ENCODE data around the gene ABCC1.
A peak's percentile ranks its signal among the peaks of the same experiment; 100 is the strongest.

ABCC1 gene

GRCh38 chr16:16032271-16032979 is 83.0 kb downstream of the ABCC1 start:
- peaks cover 77% of the 10 kb centered on the region for H3K36me3 ChIP-seq (ENCODE audit: insufficient read depth, low read length)
- H3K4me2 ChIP-seq (ENCODE audit: low read length), result peak overlapping the region; percentile 3; the same call in 1 of the 2 replicates
- no peak for TF ChIP-seq EZH2 (IDR thresholded peaks at IDR 0.05; ENCODE audit: borderline replicate concordance, low read length)
- no peak for TF ChIP-seq CTCF (IDR thresholded peaks at IDR 0.05; ENCODE audit: low read length)

GRCh38 chr16:16033208-16033717 is 83.8 kb downstream of the ABCC1 start:
- peak overlapping the region; percentile 75 for H3K27ac ChIP-seq (ENCODE audit: low read depth, low read length, poor library complexity, severe bottlenecking)
- no peaks in the 10 kb centered on the region for H3K9me3 ChIP-seq (ENCODE audit: low read length)
- no peak overlapping the region for H3K4me3 ChIP-seq (ENCODE audit: low read depth, low read length, poor library complexity, severe bottlenecking)
- H2AFZ ChIP-seq (ENCODE audit: low read length), result no peak overlapping the region
- no peaks in the 10 kb centered on the region for H4K20me1 ChIP-seq (ENCODE audit: insufficient read depth, low read length)
- H3K9me2 ChIP-seq (ENCODE audit: low read depth, low read length), result no peaks in the 10 kb centered on the region
- peak overlapping the region; percentile 30; the same call in 1 of the 2 replicates for H3K9ac ChIP-seq (ENCODE audit: low read length)
- H3K79me2 ChIP-seq (ENCODE audit: insufficient read depth, low read length), result no peaks in the 10 kb centered on the region
- no peaks in the 10 kb centered on the region for H3F3A ChIP-seq (ENCODE audit: insufficient read depth, low read length)
- H3K27me3 ChIP-seq (ENCODE audit: insufficient read depth, low read length), result no peaks in the 10 kb centered on the region
- no peak; the same call in 1 of the 2 replicates for TF ChIP-seq CTCF (IDR thresholded peaks at IDR 0.05; ENCODE audit: low read length)
- H3K4me2 ChIP-seq (ENCODE audit: low read length), result peak overlapping the region; percentile 3; the same call in 1 of the 2 replicates
- H3K36me3 ChIP-seq (ENCODE audit: insufficient read depth, low read length), result peaks cover 82% of the 10 kb centered on the region
- peaks cover 14% of the 10 kb centered on the region for H3K4me1 ChIP-seq (ENCODE audit: insufficient read depth, low read length, severe bottlenecking)

More at GRCh38 chr16:16032271-16032979, 83.0 kb downstream of the ABCC1 start:
- H3K9me3 ChIP-seq (ENCODE audit: low read length), result no peaks in the 10 kb centered on the region
- no peaks in the 10 kb centered on the region for H3K79me2 ChIP-seq (ENCODE audit: insufficient read depth, low read length)
- H3K9me2 ChIP-seq (ENCODE audit: low read depth, low read length), result no peaks in the 10 kb centered on the region
- peak overlapping the region; percentile 30; the same call in 1 of the 2 replicates for H3K9ac ChIP-seq (ENCODE audit: low read length)
- no peaks in the 10 kb centered on the region for H3F3A ChIP-seq (ENCODE audit: insufficient read depth, low read length)
- H3K27me3 ChIP-seq (ENCODE audit: insufficient read depth, low read length), result no peaks in the 10 kb centered on the region
- no peaks in the 10 kb centered on the region for H4K20me1 ChIP-seq (ENCODE audit: insufficient read depth, low read length)
- peak overlapping the region; percentile 75 for H3K27ac ChIP-seq (ENCODE audit: low read depth, low read length, poor library complexity, severe bottlenecking)
- H3K4me3 ChIP-seq (ENCODE audit: low read depth, low read length, poor library complexity, severe bottlenecking), result no peak overlapping the region
- H2AFZ ChIP-seq (ENCODE audit: low read length), result no peak overlapping the region
- peaks cover 13% of the 10 kb centered on the region for H3K4me1 ChIP-seq (ENCODE audit: insufficient read depth, low read length, severe bottlenecking)

DNA sequence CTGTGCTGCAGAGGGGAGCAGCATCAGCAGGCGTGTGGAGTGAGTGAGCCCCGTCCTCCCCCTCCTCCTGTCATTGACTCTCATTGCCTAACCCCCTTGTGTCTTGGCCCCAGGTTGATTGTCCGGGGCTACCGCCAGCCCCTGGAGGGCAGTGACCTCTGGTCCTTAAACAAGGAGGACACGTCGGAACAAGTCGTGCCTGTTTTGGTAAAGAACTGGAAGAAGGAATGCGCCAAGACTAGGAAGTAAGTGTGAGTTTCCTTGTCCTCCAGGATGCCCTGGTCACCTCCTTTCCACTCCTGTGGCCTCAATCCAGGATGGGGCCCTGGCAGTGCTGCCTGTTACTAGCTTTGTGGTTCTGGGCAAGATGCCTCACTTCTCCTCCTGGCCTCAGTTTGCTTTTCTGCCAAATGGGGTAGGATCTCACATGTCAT is 87.0 kb downstream of the ABCC1 start:
- H3F3A ChIP-seq (ENCODE audit: insufficient read depth, low read length), result no peaks in the 10 kb centered on the region
- no peaks in the 10 kb centered on the region for H3K9me3 ChIP-seq (ENCODE audit: low read length)
- no peak overlapping the region for H3K4me3 ChIP-seq (ENCODE audit: low read depth, low read length, poor library complexity, severe bottlenecking)
- H3K4me2 ChIP-seq (ENCODE audit: low read length), result no peak overlapping the region
- TF ChIP-seq CTCF (IDR thresholded peaks at IDR 0.05; ENCODE audit: low read length), result no peak
- no peak for TF ChIP-seq EZH2 (IDR thresholded peaks at IDR 0.05; ENCODE audit: borderline replicate concordance, low read length)
- no peaks in the 10 kb centered on the region for H4K20me1 ChIP-seq (ENCODE audit: insufficient read depth, low read length)
- H3K79me2 ChIP-seq (ENCODE audit: insufficient read depth, low read length), result no peaks in the 10 kb centered on the region
- no peaks in the 10 kb centered on the region for H3K9me2 ChIP-seq (ENCODE audit: low read depth, low read length)
- H3K9ac ChIP-seq (ENCODE audit: low read length), result no peak overlapping the region
- no peak overlapping the region for H3K27ac ChIP-seq (ENCODE audit: low read depth, low read length, poor library complexity, severe bottlenecking)
- H3K27me3 ChIP-seq (ENCODE audit: insufficient read depth, low read length), result no peaks in the 10 kb centered on the region
- H3K36me3 ChIP-seq (ENCODE audit: insufficient read depth, low read length), result peaks cover 81% of the 10 kb centered on the region
- peaks cover 28% of the 10 kb centered on the region for H3K4me1 ChIP-seq (ENCODE audit: insufficient read depth, low read length, severe bottlenecking)
- H2AFZ ChIP-seq (ENCODE audit: low read length), result no peak overlapping the region
